Measurements from ENCODE around the gene CASQ2.

DNA sequence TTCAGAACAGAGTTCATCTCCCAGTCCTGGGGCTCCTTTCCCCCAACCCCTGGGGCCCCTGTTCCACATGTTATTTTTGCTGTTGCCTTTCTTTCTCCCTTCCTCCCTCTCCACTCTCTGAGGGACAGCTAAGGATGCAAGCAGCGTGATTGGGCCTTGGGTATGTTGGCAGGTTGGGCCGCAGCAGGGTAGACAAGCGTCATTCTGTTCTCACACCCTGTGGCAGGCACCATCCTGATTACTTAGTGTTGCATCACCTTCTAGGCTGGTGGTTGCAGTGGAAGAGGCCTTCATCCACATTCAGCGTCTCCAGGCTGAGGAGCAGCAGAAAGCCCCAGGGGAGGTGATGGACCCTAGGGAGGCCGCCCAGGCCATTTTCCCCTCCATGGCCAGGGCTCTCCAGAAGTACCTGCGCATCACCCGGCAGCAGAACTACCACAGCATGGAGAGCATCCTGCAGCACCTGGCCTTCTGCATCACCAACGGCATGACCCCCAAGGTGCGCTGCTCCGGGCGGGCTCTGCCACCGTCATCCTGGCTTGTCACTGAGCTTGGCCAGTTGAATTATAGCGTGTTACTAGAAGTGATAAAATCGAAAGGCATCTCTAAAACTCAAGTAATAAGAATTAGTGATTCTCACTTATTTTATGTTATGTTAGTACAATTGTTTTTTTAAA, 83.3 kb downstream of the CASQ2 start:
- TF ChIP-seq, protein P1, sequence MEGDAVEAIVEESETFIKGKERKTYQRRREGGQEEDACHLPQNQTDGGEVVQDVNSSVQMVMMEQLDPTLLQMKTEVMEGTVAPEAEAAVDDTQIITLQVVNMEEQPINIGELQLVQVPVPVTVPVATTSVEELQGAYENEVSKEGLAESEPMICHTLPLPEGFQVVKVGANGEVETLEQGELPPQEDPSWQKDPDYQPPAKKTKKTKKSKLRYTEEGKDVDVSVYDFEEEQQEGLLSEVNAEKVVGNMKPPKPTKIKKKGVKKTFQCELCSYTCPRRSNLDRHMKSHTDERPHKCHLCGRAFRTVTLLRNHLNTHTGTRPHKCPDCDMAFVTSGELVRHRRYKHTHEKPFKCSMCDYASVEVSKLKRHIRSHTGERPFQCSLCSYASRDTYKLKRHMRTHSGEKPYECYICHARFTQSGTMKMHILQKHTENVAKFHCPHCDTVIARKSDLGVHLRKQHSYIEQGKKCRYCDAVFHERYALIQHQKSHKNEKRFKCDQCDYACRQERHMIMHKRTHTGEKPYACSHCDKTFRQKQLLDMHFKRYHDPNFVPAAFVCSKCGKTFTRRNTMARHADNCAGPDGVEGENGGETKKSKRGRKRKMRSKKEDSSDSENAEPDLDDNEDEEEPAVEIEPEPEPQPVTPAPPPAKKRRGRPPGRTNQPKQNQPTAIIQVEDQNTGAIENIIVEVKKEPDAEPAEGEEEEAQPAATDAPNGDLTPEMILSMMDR (IDR thresholded peaks at IDR 0.05): no peak
- TF ChIP-seq EP300 (IDR thresholded peaks at IDR 0.05; ENCODE audit: low read depth): no peak
- no peak for TF ChIP-seq POLR2A (IDR thresholded peaks at IDR 0.05)
- TF ChIP-seq POLR2AphosphoS5 (IDR thresholded peaks at IDR 0.05): no peak

Data from transverse colon (tissue), 4 donors.